ENCODE results near the gene RHOF.
"Not testable (repeated sequence)": the region's sequence is repeated elsewhere in the genome, so short reads cannot be mapped to it uniquely, and the experiment has no call there.

DNA sequence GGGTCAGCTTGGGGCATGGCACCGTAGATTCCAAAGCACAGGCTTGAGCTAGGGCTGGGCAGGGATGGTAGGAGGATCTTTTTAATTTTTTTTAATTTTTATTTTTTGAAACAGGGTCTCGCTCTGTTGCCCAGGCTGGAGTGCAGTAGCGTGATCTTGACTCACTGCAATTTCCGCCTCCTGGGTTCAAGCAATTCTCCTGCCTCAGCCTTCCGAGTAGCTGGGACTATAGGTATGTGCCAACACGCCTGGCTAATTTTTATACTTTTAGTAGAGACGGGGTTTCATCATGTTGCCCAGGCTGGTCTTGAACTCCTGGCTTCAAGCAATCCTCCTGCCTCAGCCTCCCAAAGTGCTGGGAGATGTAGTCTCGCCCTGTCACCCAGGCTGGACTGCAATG lies 2.7 kb downstream of the RHOF start:
- TF ChIP-seq, protein P1, sequence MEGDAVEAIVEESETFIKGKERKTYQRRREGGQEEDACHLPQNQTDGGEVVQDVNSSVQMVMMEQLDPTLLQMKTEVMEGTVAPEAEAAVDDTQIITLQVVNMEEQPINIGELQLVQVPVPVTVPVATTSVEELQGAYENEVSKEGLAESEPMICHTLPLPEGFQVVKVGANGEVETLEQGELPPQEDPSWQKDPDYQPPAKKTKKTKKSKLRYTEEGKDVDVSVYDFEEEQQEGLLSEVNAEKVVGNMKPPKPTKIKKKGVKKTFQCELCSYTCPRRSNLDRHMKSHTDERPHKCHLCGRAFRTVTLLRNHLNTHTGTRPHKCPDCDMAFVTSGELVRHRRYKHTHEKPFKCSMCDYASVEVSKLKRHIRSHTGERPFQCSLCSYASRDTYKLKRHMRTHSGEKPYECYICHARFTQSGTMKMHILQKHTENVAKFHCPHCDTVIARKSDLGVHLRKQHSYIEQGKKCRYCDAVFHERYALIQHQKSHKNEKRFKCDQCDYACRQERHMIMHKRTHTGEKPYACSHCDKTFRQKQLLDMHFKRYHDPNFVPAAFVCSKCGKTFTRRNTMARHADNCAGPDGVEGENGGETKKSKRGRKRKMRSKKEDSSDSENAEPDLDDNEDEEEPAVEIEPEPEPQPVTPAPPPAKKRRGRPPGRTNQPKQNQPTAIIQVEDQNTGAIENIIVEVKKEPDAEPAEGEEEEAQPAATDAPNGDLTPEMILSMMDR (conservative IDR thresholded peaks at IDR 0.05; ENCODE audit: low read length): not testable (repeated sequence)
- not testable (repeated sequence) for TF ChIP-seq EZH2phosphoT487 (IDR thresholded peaks at IDR 0.05; ENCODE audit: borderline replicate concordance, low read depth, low read length)
